K562 (cell line): Measurements from ENCODE around the gene SRRM5. TPM values are rescaled to one million over a fixed set of nuclear protein-coding genes. Genes with fewer than 3 reads are reported as not detected.
A peak's percentile ranks its signal among the peaks of the same experiment; 100 is the strongest.

Experiments
- FOXA1 ChIP-seq: fragments of 450-650 bp; IDR thresholded peaks from 2 replicates; pipeline ENCODE4 v1.6.1; 2016; ENCODE audit warnings: mild to moderate bottlenecking, borderline replicate concordance
- HIVEP1 ChIP-seq: fragments of 250-450 bp; sonication (Bioruptor Pico); IDR thresholded peaks from 2 replicates; pipeline ENCODE4 v1.4.0; 2020; ENCODE audit warnings: mild to moderate bottlenecking
- NFIC ChIP-seq: fragments of 450-650 bp; IDR thresholded peaks from 2 replicates; pipeline ENCODE4 v1.6.1; 2017; ENCODE audit warnings: mild to moderate bottlenecking, inconsistent platforms
- PPARD ChIP-seq: fragments of 250-450 bp; sonication (Bioruptor Pico); IDR thresholded peaks from 2 replicates; pipeline ENCODE4 v1.8.0; 2022; ENCODE audit warnings: inconsistent platforms, mild to moderate bottlenecking, moderate library complexity
- RBM17 ChIP-seq: fragments of 200-400 bp; formaldehyde crosslinking; IDR thresholded peaks from 2 replicates; pipeline ENCODE4 v1.6.1; 2017; ENCODE audit warnings: low read depth, mild to moderate bottlenecking, low read length, borderline replicate concordance
- SOX6 ChIP-seq: fragments of 450-650 bp; IDR thresholded peaks from 2 replicates; pipeline ENCODE4 v1.6.1; 2014; ENCODE audit warnings: mild to moderate bottlenecking
- ZBTB1 ChIP-seq: sonication (generic); formaldehyde crosslinking; IDR thresholded peaks from 2 replicates; pipeline ENCODE4 v1.8.1; 2023; ENCODE audit warnings: missing genetic modification reagents, low read depth, mild to moderate bottlenecking, borderline replicate concordance
- ZNF354B ChIP-seq: fragments of 250-450 bp; sonication (Bioruptor Pico); IDR thresholded peaks from 2 replicates; pipeline ENCODE4 v1.4.0; 2020
- ZNF57 ChIP-seq: fragments of 450-650 bp; formaldehyde crosslinking; IDR thresholded peaks from 2 replicates; pipeline ENCODE4 v1.4.0; 2020; ENCODE audit warnings: mild to moderate bottlenecking, moderate library complexity
- ZNF830 ChIP-seq: fragments of 250-450 bp; sonication (Bioruptor Pico); IDR thresholded peaks from 2 replicates; pipeline ENCODE4 v1.5.0; 2021; ENCODE audit warnings: mild to moderate bottlenecking
- polyA plus RNA-seq, 8 experiments: library from polyadenylated mRNA; depleted of rRNA in 4 of 8; stranded (reverse) in 5 of 8; unstranded in 3 of 8; fragments of >200 nt; fragmentation: Nextera tagmentation in 2 of 8; fragmentation: Illumina TruSeq in 1 of 8; extraction: Ambion mirVana in 2 of 8; extraction: Trizol in 1 of 8; gene quantifications; 2 replicates each; pipeline versions ENCODE4 v1.2.1 to v1.2.3, GENCODE V29; 2011 to 2014; ENCODE audit warnings: inconsistent platforms in 1 of 8, missing spikeins in 1 of 8
- total RNA-seq, 7 experiments: library from RNA; depleted of rRNA in 6 of 7; stranded (reverse); fragments of >200 nt in 6 of 7; fragmentation: Illumina TruSeq in 2 of 7; extraction: Trizol in 2 of 7; gene quantifications; 2 replicates each; pipeline versions ENCODE4 v1.2.1 to v1.2.3, GENCODE V29; 2011 to 2021; ENCODE audit warnings: low replicate concordance in 1 of 7
- TF ChIP-seq, protein P1 (sequence below): fragments of 450-650 bp; IDR thresholded peaks from 2 replicates; pipeline ENCODE4 v1.6.1; 2016; ENCODE audit warnings: low read depth, mild to moderate bottlenecking, moderate library complexity
- TF ChIP-seq, protein P2 (sequence below), 3 experiments: fragments of 200-800 bp in 1 of 3; fragments of 250-450 bp in 1 of 3; fragments of 450-650 bp in 1 of 3; sonication (Bioruptor Pico) in 1 of 3; sonication (Bioruptor generic) in 1 of 3; formaldehyde crosslinking in 1 of 3; IDR thresholded peaks; 2 replicates each; pipeline versions ENCODE4 v1.6.1 to v1.8.0; 2016 to 2022; ENCODE audit warnings: mild to moderate bottlenecking in 2 of 3, missing genetic modification characterization in 2 of 3, missing compliant biosample characterization in 1 of 3, moderate library complexity in 1 of 3
- TF ChIP-seq, protein P3 (sequence below): sonication (generic); formaldehyde crosslinking; IDR thresholded peaks from 2 replicates; pipeline ENCODE4 v1.9.0; 2022; ENCODE audit warnings: mild to moderate bottlenecking, missing genetic modification reagents

Gene SRRM5
- total and polyA plus RNA-seq, 9 of the 15 experiments (the other 6 are each of a cell fraction or from before 2014, with no cell fraction given), result 0.09 to 0.45 (median 0.18) TPM; not detected in 2

DNA sequence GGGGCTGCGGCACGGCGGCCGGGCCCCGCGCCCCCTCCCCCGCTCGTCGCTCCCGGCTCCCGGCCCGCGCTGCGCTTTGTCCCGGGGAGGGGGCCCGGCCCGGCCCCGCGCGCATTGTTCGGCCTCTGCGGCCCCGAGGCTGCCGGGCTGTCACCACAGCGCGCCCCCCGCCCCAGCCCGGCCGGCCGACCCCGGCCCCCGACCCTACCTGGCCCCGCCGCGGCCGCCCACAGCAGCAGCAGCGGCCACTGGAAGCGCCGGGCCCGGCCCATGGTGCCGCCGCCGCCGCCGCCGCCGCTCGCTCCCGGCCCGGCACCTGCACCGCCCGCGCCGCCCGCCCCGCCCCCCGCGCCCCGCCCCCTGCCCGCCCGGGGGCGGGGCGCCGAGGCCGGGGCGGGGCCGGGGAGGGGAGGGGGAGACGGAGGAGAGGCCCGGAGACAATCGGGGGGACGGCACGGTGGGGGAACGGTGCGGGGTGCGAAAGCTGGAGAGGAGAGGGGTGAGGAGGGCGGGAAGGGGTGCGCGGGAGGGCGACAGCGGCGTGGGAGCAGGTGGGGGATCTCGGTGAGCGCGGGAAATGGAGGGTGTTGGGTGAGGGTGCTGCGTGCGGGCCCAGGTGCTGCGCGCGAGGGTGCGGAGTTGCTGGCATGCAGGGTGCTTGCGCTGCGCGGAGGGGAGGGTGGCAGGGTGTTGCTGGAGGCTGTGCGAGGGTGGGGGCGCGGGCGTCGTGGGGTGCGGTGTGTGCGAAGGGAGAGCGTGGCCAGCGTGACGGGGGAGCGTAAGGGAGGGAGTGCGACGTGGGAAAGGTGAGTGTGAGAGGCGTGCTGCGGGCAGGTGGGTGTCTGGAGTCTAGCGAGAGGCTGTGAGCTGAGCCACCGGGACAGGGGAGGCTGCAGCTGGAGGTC is 27.9 kb downstream of the SRRM5 start, which contains the start of gene CADM4 (continued):
- TF ChIP-seq, protein P1, sequence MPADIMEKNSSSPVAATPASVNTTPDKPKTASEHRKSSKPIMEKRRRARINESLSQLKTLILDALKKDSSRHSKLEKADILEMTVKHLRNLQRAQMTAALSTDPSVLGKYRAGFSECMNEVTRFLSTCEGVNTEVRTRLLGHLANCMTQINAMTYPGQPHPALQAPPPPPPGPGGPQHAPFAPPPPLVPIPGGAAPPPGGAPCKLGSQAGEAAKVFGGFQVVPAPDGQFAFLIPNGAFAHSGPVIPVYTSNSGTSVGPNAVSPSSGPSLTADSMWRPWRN, result no peak
- TF ChIP-seq FOXA1 (no peak), ZNF354B (CRISPR knock-in tag) (no peak), ZNF57 (no peak), HIVEP1 (CRISPR knock-in tag) (no peak), ZNF830 (CRISPR knock-in tag) (no peak), SOX6 (no peak), RBM17 (no peak), PPARD (CRISPR knock-in tag) (no peak), ZBTB1 (CRISPR knock-in tag) (peak; percentile 68; the same call in 1 of the 2 replicates), NFIC (peak; percentile 17; the same call in 1 of the 2 replicates)
- TF ChIP-seq, protein P2, sequence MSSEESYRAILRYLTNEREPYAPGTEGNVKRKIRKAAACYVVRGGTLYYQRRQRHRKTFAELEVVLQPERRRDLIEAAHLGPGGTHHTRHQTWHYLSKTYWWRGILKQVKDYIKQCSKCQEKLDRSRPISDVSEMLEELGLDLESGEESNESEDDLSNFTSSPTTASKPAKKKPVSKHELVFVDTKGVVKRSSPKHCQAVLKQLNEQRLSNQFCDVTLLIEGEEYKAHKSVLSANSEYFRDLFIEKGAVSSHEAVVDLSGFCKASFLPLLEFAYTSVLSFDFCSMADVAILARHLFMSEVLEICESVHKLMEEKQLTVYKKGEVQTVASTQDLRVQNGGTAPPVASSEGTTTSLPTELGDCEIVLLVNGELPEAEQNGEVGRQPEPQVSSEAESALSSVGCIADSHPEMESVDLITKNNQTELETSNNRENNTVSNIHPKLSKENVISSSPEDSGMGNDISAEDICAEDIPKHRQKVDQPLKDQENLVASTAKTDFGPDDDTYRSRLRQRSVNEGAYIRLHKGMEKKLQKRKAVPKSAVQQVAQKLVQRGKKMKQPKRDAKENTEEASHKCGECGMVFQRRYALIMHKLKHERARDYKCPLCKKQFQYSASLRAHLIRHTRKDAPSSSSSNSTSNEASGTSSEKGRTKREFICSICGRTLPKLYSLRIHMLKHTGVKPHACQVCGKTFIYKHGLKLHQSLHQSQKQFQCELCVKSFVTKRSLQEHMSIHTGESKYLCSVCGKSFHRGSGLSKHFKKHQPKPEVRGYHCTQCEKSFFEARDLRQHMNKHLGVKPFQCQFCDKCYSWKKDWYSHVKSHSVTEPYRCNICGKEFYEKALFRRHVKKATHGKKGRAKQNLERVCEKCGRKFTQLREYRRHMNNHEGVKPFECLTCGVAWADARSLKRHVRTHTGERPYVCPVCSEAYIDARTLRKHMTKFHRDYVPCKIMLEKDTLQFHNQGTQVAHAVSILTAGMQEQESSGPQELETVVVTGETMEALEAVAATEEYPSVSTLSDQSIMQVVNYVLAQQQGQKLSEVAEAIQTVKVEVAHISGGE (CRISPR knock-in tag; IDR thresholded peaks at IDR 0.05), result no peak
- TF ChIP-seq, protein P3, sequence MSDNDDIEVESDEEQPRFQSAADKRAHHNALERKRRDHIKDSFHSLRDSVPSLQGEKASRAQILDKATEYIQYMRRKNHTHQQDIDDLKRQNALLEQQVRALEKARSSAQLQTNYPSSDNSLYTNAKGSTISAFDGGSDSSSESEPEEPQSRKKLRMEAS (CRISPR knock-in tag), result peak; percentile 86
